DND-41 (cell line): Measurements from ENCODE around the gene DIP2B.
A peak's percentile ranks its signal among the peaks of the same experiment; 100 is the strongest.

ENCODE experiments used
- ATAC-seq: fragments of 200-7000 bp; cut with Tn5 transposase; 3 replicates; pipeline ENCODE4 v1.9.1; 2021; ENCODE audit warnings: low read depth; ENCODE audit not compliant: insufficient read depth
- DNase-seq: peaks from one replicate; pipeline ENCODE4 v3.0.0-alpha.2; 2020
- H2AFZ ChIP-seq: 2 replicates; pipeline ENCODE4 v1.6.0; 2012; ENCODE audit warnings: low read depth, low read length
- H3K27ac ChIP-seq: 2 replicates; pipeline ENCODE4 v1.5.1; 2012; ENCODE audit warnings: low read length, inconsistent platforms
- H3K27me3 ChIP-seq: fragments of 200-600 bp; sonication (generic); 2 replicates; pipeline ENCODE4 v1.6.0; 2012; ENCODE audit warnings: low read length, mild to moderate bottlenecking, inconsistent platforms; ENCODE audit not compliant: insufficient read depth, poor library complexity
- H3K36me3 ChIP-seq: 2 replicates; pipeline ENCODE4 v1.5.1; 2012; ENCODE audit warnings: low read length, inconsistent platforms; ENCODE audit not compliant: insufficient read depth
- H3K4me1 ChIP-seq: 2 replicates; pipeline ENCODE4 v1.5.1; 2012; ENCODE audit warnings: mild to moderate bottlenecking, low read length; ENCODE audit not compliant: insufficient read depth
- H3K4me2 ChIP-seq: 2 replicates; pipeline ENCODE4 v1.6.0; 2012; ENCODE audit warnings: mild to moderate bottlenecking, moderate library complexity, low read length, inconsistent platforms; ENCODE audit not compliant: insufficient read depth
- H3K4me3 ChIP-seq, 2 experiments: fragments of 200-600 bp in 1 of 2; shearing (Covaris generic) in 1 of 2; 2 replicates each; pipeline ENCODE4 v1.5.1; 2012 to 2016; ENCODE audit warnings: inconsistent platforms in 2 of 2, low read length in 2 of 2, mild to moderate bottlenecking in 2 of 2, low read depth in 1 of 2, moderate library complexity in 1 of 2
- H3K79me2 ChIP-seq: 2 replicates; pipeline ENCODE4 v1.6.0; 2012; ENCODE audit warnings: low read length, inconsistent platforms; ENCODE audit not compliant: insufficient read depth
- H3K9ac ChIP-seq: 2 replicates; pipeline ENCODE4 v1.6.0; 2012; ENCODE audit warnings: low read depth, mild to moderate bottlenecking, inconsistent platforms, low read length, moderate library complexity
- H3K9me3 ChIP-seq: 2 replicates; pipeline ENCODE4 v1.5.1; 2012; ENCODE audit warnings: low read length, moderate library complexity, mild to moderate bottlenecking, inconsistent platforms; ENCODE audit not compliant: insufficient read depth, severe bottlenecking
- H4K20me1 ChIP-seq: 2 replicates; pipeline ENCODE4 v1.6.0; 2012; ENCODE audit warnings: low read length; ENCODE audit not compliant: insufficient read depth
- CTCF ChIP-seq: IDR thresholded peaks from 2 replicates; pipeline ENCODE4 v1.5.1; 2012; ENCODE audit warnings: borderline replicate concordance, low read length, moderate library complexity, mild to moderate bottlenecking; ENCODE audit not compliant: poor library complexity, severe bottlenecking; ENCODE audit errors: extremely low read depth
- EZH2 ChIP-seq: IDR thresholded peaks from 3 replicates; pipeline ENCODE4 v1.6.1; 2012; ENCODE audit warnings: borderline replicate concordance, low read depth, mild to moderate bottlenecking, moderate library complexity, low read length, inconsistent platforms; ENCODE audit not compliant: severe bottlenecking

Gene DIP2B

GRCh38 chr12:50477241-50477832 is 27.4 kb upstream of the DIP2B start:
- ATAC-seq: no peak
- TF ChIP-seq EZH2 (no peak), CTCF (no peak)

GRCh38 chr12:50482571-50482970 is 22.2 kb upstream of the DIP2B start:
- Histone ChIP-seq H3K4me3 (no peak overlapping the region), H3K36me3 (peaks cover 9% of the 10 kb centered on the region; the same call in 1 of the 2 replicates), H3K27me3 (no peaks in the 10 kb centered on the region), H3K9ac (no peak overlapping the region), H4K20me1 (no peaks in the 10 kb centered on the region), H3K27ac (no peak overlapping the region), H3K4me2 (no peak overlapping the region), H3K9me3 (no peaks in the 10 kb centered on the region), H3K4me1 (no peaks in the 10 kb centered on the region), H2AFZ (no peak overlapping the region), H3K79me2 (no peaks in the 10 kb centered on the region)
- TF ChIP-seq EZH2: no peak
- TF ChIP-seq CTCF: no peak
- ATAC-seq (no peak), DNase-seq (no peak)

More at GRCh38 chr12:50477241-50477832, 27.4 kb upstream of the DIP2B start:
- no peaks in the 10 kb centered on the region for H3K4me1 ChIP-seq
- H4K20me1 ChIP-seq: no peaks in the 10 kb centered on the region
- H3K27ac ChIP-seq: no peak overlapping the region
- no peaks in the 10 kb centered on the region for H3K27me3 ChIP-seq
- H3K9ac ChIP-seq: no peak overlapping the region
- no peaks in the 10 kb centered on the region for H3K79me2 ChIP-seq
- no peaks in the 10 kb centered on the region for H3K9me3 ChIP-seq
- H2AFZ ChIP-seq: no peak overlapping the region
- H3K4me2 ChIP-seq: no peak overlapping the region
- H3K4me3 ChIP-seq: no peak overlapping the region
- H3K36me3 ChIP-seq: peaks cover 58% of the 10 kb centered on the region
- no peak for DNase-seq

- no peak overlapping the region for H3K9ac ChIP-seq
- no peak overlapping the region for H3K4me3 ChIP-seq
- peak; percentile 13; the same call in 1 of the 3 replicates for ATAC-seq
- no peaks in the 10 kb centered on the region for H4K20me1 ChIP-seq
- peaks cover under 1% of the 10 kb centered on the region; the same call in 1 of the 2 replicates for H3K36me3 ChIP-seq
- H3K27me3 ChIP-seq: no peaks in the 10 kb centered on the region
- H2AFZ ChIP-seq: no peak overlapping the region
- no peaks in the 10 kb centered on the region for H3K9me3 ChIP-seq
- H3K27ac ChIP-seq: no peak overlapping the region
- no peaks in the 10 kb centered on the region for H3K4me1 ChIP-seq
- no peak for DNase-seq
- no peaks in the 10 kb centered on the region for H3K79me2 ChIP-seq
- TF ChIP-seq CTCF (no peak), EZH2 (no peak)
- no peak overlapping the region for H3K4me2 ChIP-seq
Observed at GRCh38 chr12:50483488-50483887, 21.3 kb upstream of the DIP2B start.
